GM23338 (cell line): Measurements from ENCODE around the gene UGT1A7. TPM values are rescaled to one million over a fixed set of nuclear protein-coding genes. Genes with fewer than 3 reads are reported as not detected.

Source experiments
- ATAC-seq: fragments of 200-7000 bp; cut with Tn5 transposase; 3 replicates; pipeline ENCODE4 v1.9.1; 2020
- DNase-seq: peaks from one replicate; pipeline ENCODE4 v3.0.0-alpha.2; 2015; ENCODE audit warnings: low spot score
- H2AFZ ChIP-seq: fragments of 200-600 bp; sonication (generic); 2 replicates; pipeline ENCODE4 v1.8.0; 2016; ENCODE audit warnings: antibody characterized with exemption, mild to moderate bottlenecking, moderate library complexity
- H3F3A ChIP-seq: fragments of 200-600 bp; sonication (generic); replicated peaks from 2 replicates; pipeline ENCODE4 v1.8.0; 2017; ENCODE audit warnings: antibody characterized with exemption, mixed run types, low read depth
- H3K27ac ChIP-seq: fragments of 200-600 bp; sonication (generic); 2 replicates; pipeline ENCODE4 v1.6.1; 2016; ENCODE audit warnings: low read depth
- H3K27me3 ChIP-seq: fragments of 200-600 bp; sonication (generic); 2 replicates; pipeline ENCODE4 v1.8.0; 2016; ENCODE audit warnings: mild to moderate bottlenecking, mixed run types, moderate library complexity; ENCODE audit not compliant: insufficient read depth
- H3K36me3 ChIP-seq: fragments of 200-600 bp; sonication (generic); 2 replicates; pipeline ENCODE4 v1.8.0; 2016; ENCODE audit warnings: mild to moderate bottlenecking; ENCODE audit not compliant: insufficient read depth
- H3K4me1 ChIP-seq: fragments of 200-600 bp; sonication (generic); 2 replicates; pipeline ENCODE4 v1.8.0; 2016; ENCODE audit warnings: mild to moderate bottlenecking, moderate library complexity; ENCODE audit not compliant: insufficient read depth
- H3K4me2 ChIP-seq: fragments of 200-600 bp; sonication (generic); 2 replicates; pipeline ENCODE4 v1.7.1; 2017; ENCODE audit warnings: mixed run types
- H3K4me3 ChIP-seq: fragments of 200-600 bp; sonication (generic); 2 replicates; pipeline ENCODE4 v1.6.1; 2016; ENCODE audit warnings: mixed run types
- H3K79me2 ChIP-seq: fragments of 200-600 bp; sonication (generic); replicated peaks from 2 replicates; pipeline ENCODE4 v1.8.0; 2017; ENCODE audit warnings: mild to moderate bottlenecking; ENCODE audit not compliant: insufficient read depth
- H3K9me2 ChIP-seq: fragments of 200-600 bp; sonication (generic); 2 replicates; pipeline ENCODE4 v1.8.0; 2017; ENCODE audit not compliant: insufficient read depth
- H4K20me1 ChIP-seq: fragments of 200-600 bp; sonication (generic); replicated peaks from 2 replicates; pipeline ENCODE4 v1.8.0; 2017; ENCODE audit warnings: mild to moderate bottlenecking; ENCODE audit not compliant: insufficient read depth
- H3K27ac Mint-ChIP-seq: 2 replicates; pipeline ENCODE4 v1.8.0; 2020; ENCODE audit warnings: inconsistent platforms, mild to moderate bottlenecking, moderate library complexity, mixed read lengths
- H3K27me3 Mint-ChIP-seq: 3 replicates; pipeline ENCODE4 v1.8.0; 2022; ENCODE audit warnings: low read depth, mild to moderate bottlenecking, moderate library complexity, mixed read lengths, inconsistent platforms; ENCODE audit not compliant: insufficient read depth, poor library complexity
- H3K36me3 Mint-ChIP-seq: 3 replicates; pipeline ENCODE4 v1.8.0; 2021; ENCODE audit warnings: low read depth, mild to moderate bottlenecking, inconsistent platforms, moderate library complexity, mixed read lengths
- H3K4me1 Mint-ChIP-seq: 3 replicates; pipeline ENCODE4 v1.8.0; 2020; ENCODE audit warnings: mild to moderate bottlenecking, inconsistent platforms, mixed read lengths
- H3K4me3 Mint-ChIP-seq: 3 replicates; pipeline ENCODE4 v1.8.0; 2021; ENCODE audit warnings: moderate library complexity, mild to moderate bottlenecking, inconsistent platforms, mixed read lengths
- H3K9me3 Mint-ChIP-seq: 3 replicates; pipeline ENCODE4 v1.8.0; 2020; ENCODE audit warnings: moderate library complexity, mild to moderate bottlenecking, inconsistent platforms, mixed read lengths
- CREB1 ChIP-seq: fragments of 250-450 bp; sonication (Bioruptor Pico); IDR thresholded peaks from 2 replicates; pipeline ENCODE4 v1.5.0; 2020; ENCODE audit warnings: low read depth, mild to moderate bottlenecking, moderate library complexity
- ETS1 ChIP-seq: IDR thresholded peaks from 2 replicates; pipeline ENCODE4 v1.6.1; 2016; ENCODE audit warnings: antibody characterized with exemption
- EZH2 ChIP-seq: fragments of 200-600 bp; sonication (generic); IDR thresholded peaks from one replicate; pipeline ENCODE4 v1.8.0; 2017; ENCODE audit warnings: antibody characterized with exemption, mild to moderate bottlenecking, low read depth; ENCODE audit not compliant: unreplicated experiment
- EZH2phosphoT487 ChIP-seq: fragments of 200-600 bp; sonication (generic); IDR thresholded peaks from one replicate; pipeline ENCODE4 v1.8.1; 2018; ENCODE audit warnings: antibody characterized with exemption; ENCODE audit not compliant: unreplicated experiment
- NANOG ChIP-seq: IDR thresholded peaks from 2 replicates; pipeline ENCODE4 v1.6.1; 2016; ENCODE audit warnings: antibody characterized with exemption, borderline replicate concordance
- POLR2AphosphoS5 ChIP-seq: IDR thresholded peaks from 2 replicates; pipeline ENCODE4 v1.6.1; 2016; ENCODE audit warnings: antibody characterized with exemption, low read depth
- REST ChIP-seq: IDR thresholded peaks from one replicate; pipeline ENCODE4 v1.6.1; 2018; ENCODE audit warnings: antibody characterized with exemption; ENCODE audit not compliant: unreplicated experiment
- STAT1 ChIP-seq: IDR thresholded peaks from one replicate; pipeline ENCODE4 v1.6.1; 2016; ENCODE audit warnings: antibody characterized with exemption; ENCODE audit not compliant: unreplicated experiment
- ZNF114 ChIP-seq: fragments of 250-450 bp; sonication (Bioruptor Pico); IDR thresholded peaks from 2 replicates; pipeline ENCODE4 v1.5.0; 2020; ENCODE audit warnings: mild to moderate bottlenecking, moderate library complexity
- polyA plus RNA-seq: library from polyadenylated mRNA; unstranded; fragments of >200 nt; fragmentation: Nextera tagmentation; extraction: Ambion mirVana; gene quantifications from 2 replicates; pipeline ENCODE4 v1.2.1, GENCODE V29; 2016
- total RNA-seq: library from RNA; depleted of rRNA; stranded (reverse); fragments of >200 nt; shearing (Covaris generic); gene quantifications from 2 replicates; pipeline ENCODE4 v1.2.3, GENCODE V29; 2014

The UGT1A7 gene
- total and polyA plus RNA-seq, 2 experiments from 2014 or later: not detected

- TF ChIP-seq ETS1: no peak
- TF ChIP-seq REST: no peak
- no peak for TF ChIP-seq NANOG
- no peak for TF ChIP-seq EZH2
- TF ChIP-seq POLR2AphosphoS5: no peak
- no peak for TF ChIP-seq EZH2phosphoT487
- no peak for TF ChIP-seq STAT1
These were observed 111.9 kb downstream of the UGT1A7 start (continued) for GRCh38 chr2:233793465-233794127.

- Histone ChIP-seq H3K9me2 (no peaks in the 10 kb centered on the region), H3K4me2 (no peak overlapping the region), H3K36me3 (no peaks in the 10 kb centered on the region), H3K4me3 (no peak overlapping the region), H3K79me2 (no peaks in the 10 kb centered on the region), H2AFZ (no peak overlapping the region), H3K27me3 (no peaks in the 10 kb centered on the region), H3K27ac (no peak overlapping the region), H3K4me1 (no peaks in the 10 kb centered on the region), H3F3A (no peaks in the 10 kb centered on the region), H4K20me1 (no peaks in the 10 kb centered on the region)
- ATAC-seq (no peak), DNase-seq (no peak)
- Mint-ChIP-seq H3K36me3 (no peaks in the 10 kb centered on the region; the same call in 1 of the 3 replicates), H3K27ac (no peak overlapping the region), H3K4me3 (no peak overlapping the region), H3K4me1 (no peaks in the 10 kb centered on the region; the same call in 2 of the 3 replicates), H3K9me3 (peaks cover 13% of the 10 kb centered on the region), H3K27me3 (peaks cover 7% of the 10 kb centered on the region)
- TF ChIP-seq REST (no peak), ZNF114 (no peak), CREB1 (CRISPR knock-in tag) (no peak), POLR2AphosphoS5 (no peak), ETS1 (no peak)
These were observed 112.5 kb downstream of the UGT1A7 start for GRCh38 chr2:233794128-233794658.
